HEK293 (cell line): Measurements from ENCODE around the gene METTL16.

Experiments used
- FEZF1 ChIP-seq: fragments of 450-650 bp; formaldehyde crosslinking; IDR thresholded peaks from 2 replicates; pipeline ENCODE4 v1.5.1; 2016; ENCODE audit warnings: missing biosample characterization, missing genetic modification characterization
- KLF7 ChIP-seq: fragments of 450-650 bp; formaldehyde crosslinking; IDR thresholded peaks from 2 replicates; pipeline ENCODE4 v1.5.1; 2016; ENCODE audit warnings: missing biosample characterization, missing genetic modification characterization, borderline replicate concordance
- MZF1 ChIP-seq: fragments of 450-650 bp; formaldehyde crosslinking; IDR thresholded peaks from 2 replicates; pipeline ENCODE4 v1.5.1; 2017; ENCODE audit warnings: missing biosample characterization, missing genetic modification characterization, borderline replicate concordance
- OVOL3 ChIP-seq: fragments of 450-650 bp; formaldehyde crosslinking; IDR thresholded peaks from 2 replicates; pipeline ENCODE4 v1.5.1; 2016; ENCODE audit warnings: missing biosample characterization, missing genetic modification characterization
- SCRT1 ChIP-seq: fragments of 450-650 bp; formaldehyde crosslinking; IDR thresholded peaks from 2 replicates; pipeline ENCODE4 v1.5.1; 2016; ENCODE audit warnings: missing biosample characterization, missing genetic modification characterization, borderline replicate concordance
- SETDB1 ChIP-seq: IDR thresholded peaks from one replicate; pipeline ENCODE4 v1.6.1; 2017; ENCODE audit warnings: mild to moderate bottlenecking, low read length, moderate library complexity, mixed read lengths; ENCODE audit not compliant: insufficient read length
- SP2 ChIP-seq: fragments of 450-650 bp; formaldehyde crosslinking; IDR thresholded peaks from 2 replicates; pipeline ENCODE4 v1.5.1; 2016; ENCODE audit warnings: missing biosample characterization, missing genetic modification characterization
- ZBTB48 ChIP-seq: fragments of 450-650 bp; formaldehyde crosslinking; IDR thresholded peaks from 2 replicates; pipeline ENCODE4 v1.5.1; 2016; ENCODE audit warnings: missing biosample characterization, missing genetic modification characterization
- ZBTB7A ChIP-seq: fragments of 450-650 bp; formaldehyde crosslinking; IDR thresholded peaks from 2 replicates; pipeline ENCODE4 v1.5.1; 2016; ENCODE audit warnings: low read depth, missing biosample characterization, missing genetic modification characterization
- ZNF112 ChIP-seq: fragments of 450-650 bp; formaldehyde crosslinking; IDR thresholded peaks from 2 replicates; pipeline ENCODE4 v1.5.0; 2017; ENCODE audit warnings: missing biosample characterization, missing genetic modification characterization
- ZNF121 ChIP-seq: fragments of 450-650 bp; formaldehyde crosslinking; IDR thresholded peaks from 2 replicates; pipeline ENCODE4 v1.5.1; 2016; ENCODE audit warnings: missing biosample characterization, missing genetic modification characterization
- ZNF138 ChIP-seq: fragments of 450-650 bp; formaldehyde crosslinking; IDR thresholded peaks from 2 replicates; pipeline ENCODE4 v1.5.1; 2016; ENCODE audit warnings: missing biosample characterization, missing genetic modification characterization, borderline replicate concordance
- ZNF19 ChIP-seq: fragments of 450-650 bp; formaldehyde crosslinking; IDR thresholded peaks from 2 replicates; pipeline ENCODE4; 2016; ENCODE audit warnings: missing biosample characterization, missing genetic modification characterization, low read depth
- ZNF202 ChIP-seq: fragments of 450-650 bp; formaldehyde crosslinking; IDR thresholded peaks from 2 replicates; pipeline ENCODE4 v1.5.1; 2016; ENCODE audit warnings: missing biosample characterization, missing genetic modification characterization, borderline replicate concordance
- ZNF292 ChIP-seq: fragments of 450-650 bp; formaldehyde crosslinking; IDR thresholded peaks from 2 replicates; pipeline ENCODE4 v1.5.1; 2016; ENCODE audit warnings: low read depth, missing biosample characterization, missing genetic modification characterization, borderline replicate concordance
- ZNF341 ChIP-seq: fragments of 450-650 bp; formaldehyde crosslinking; IDR thresholded peaks from 2 replicates; pipeline ENCODE4; 2016; ENCODE audit warnings: low read depth, missing biosample characterization, missing genetic modification characterization
- ZNF350 ChIP-seq: fragments of 450-650 bp; formaldehyde crosslinking; IDR thresholded peaks from 2 replicates; pipeline ENCODE4 v1.5.0; 2017; ENCODE audit warnings: missing biosample characterization, mild to moderate bottlenecking, missing genetic modification characterization
- ZNF366 ChIP-seq: fragments of 450-650 bp; formaldehyde crosslinking; conservative IDR thresholded peaks from 2 replicates; pipeline ENCODE4 v1.5.1; 2016; ENCODE audit warnings: missing biosample characterization, missing genetic modification characterization
- ZNF391 ChIP-seq: fragments of 450-650 bp; formaldehyde crosslinking; IDR thresholded peaks from 2 replicates; pipeline ENCODE4 v1.5.1; 2016; ENCODE audit warnings: low read depth, missing biosample characterization, missing genetic modification characterization, borderline replicate concordance
- ZNF416 ChIP-seq: fragments of 450-650 bp; formaldehyde crosslinking; IDR thresholded peaks from 2 replicates; pipeline ENCODE4 v1.5.1; 2016; ENCODE audit warnings: missing biosample characterization, missing genetic modification characterization
- ZNF423 ChIP-seq: fragments of 450-650 bp; formaldehyde crosslinking; IDR thresholded peaks from 2 replicates; pipeline ENCODE4 v1.5.1; 2016; ENCODE audit warnings: missing biosample characterization, missing genetic modification characterization
- ZNF514 ChIP-seq: fragments of 450-650 bp; formaldehyde crosslinking; IDR thresholded peaks from 2 replicates; pipeline ENCODE4 v1.5.1; 2016; ENCODE audit warnings: missing biosample characterization, missing genetic modification characterization
- ZNF530 ChIP-seq: fragments of 450-650 bp; formaldehyde crosslinking; IDR thresholded peaks from 2 replicates; pipeline ENCODE4 v1.5.1; 2016; ENCODE audit warnings: low read depth, missing biosample characterization, missing genetic modification characterization
- ZNF561 ChIP-seq: fragments of 450-650 bp; IDR thresholded peaks from 2 replicates; pipeline ENCODE4 v1.5.1; 2018; ENCODE audit warnings: missing biosample characterization, missing genetic modification characterization, borderline replicate concordance
- ZNF610 ChIP-seq: fragments of 450-650 bp; formaldehyde crosslinking; IDR thresholded peaks from 2 replicates; pipeline ENCODE4 v1.5.1; 2016; ENCODE audit warnings: missing biosample characterization, missing genetic modification characterization, borderline replicate concordance
- ZNF621 ChIP-seq: fragments of 450-650 bp; formaldehyde crosslinking; IDR thresholded peaks from 2 replicates; pipeline ENCODE4 v1.5.1; 2017; ENCODE audit warnings: missing biosample characterization, missing genetic modification characterization
- ZNF76 ChIP-seq: fragments of 450-650 bp; formaldehyde crosslinking; IDR thresholded peaks from 2 replicates; pipeline ENCODE4; 2016; ENCODE audit warnings: low read depth, missing biosample characterization, missing genetic modification characterization, borderline replicate concordance
- ZXDB ChIP-seq: fragments of 450-650 bp; formaldehyde crosslinking; IDR thresholded peaks from 2 replicates; pipeline ENCODE4 v1.5.1; 2016; ENCODE audit warnings: missing biosample characterization, missing genetic modification characterization
- TF ChIP-seq, protein P1 (sequence below): fragments of 450-650 bp; formaldehyde crosslinking; IDR thresholded peaks from 2 replicates; pipeline ENCODE4 v1.5.1; 2017; ENCODE audit warnings: missing biosample characterization, missing genetic modification characterization
- TF ChIP-seq, protein P2 (sequence below): fragments of 450-650 bp; formaldehyde crosslinking; IDR thresholded peaks from 2 replicates; pipeline ENCODE4 v1.5.1; 2016; ENCODE audit warnings: missing biosample characterization, missing genetic modification characterization, low read depth
- TF ChIP-seq, protein P3 (sequence below): fragments of 450-650 bp; formaldehyde crosslinking; IDR thresholded peaks from 2 replicates; pipeline ENCODE4 v1.5.0; 2017; ENCODE audit warnings: missing biosample characterization, missing genetic modification characterization, borderline replicate concordance

METTL16 gene

DNA sequence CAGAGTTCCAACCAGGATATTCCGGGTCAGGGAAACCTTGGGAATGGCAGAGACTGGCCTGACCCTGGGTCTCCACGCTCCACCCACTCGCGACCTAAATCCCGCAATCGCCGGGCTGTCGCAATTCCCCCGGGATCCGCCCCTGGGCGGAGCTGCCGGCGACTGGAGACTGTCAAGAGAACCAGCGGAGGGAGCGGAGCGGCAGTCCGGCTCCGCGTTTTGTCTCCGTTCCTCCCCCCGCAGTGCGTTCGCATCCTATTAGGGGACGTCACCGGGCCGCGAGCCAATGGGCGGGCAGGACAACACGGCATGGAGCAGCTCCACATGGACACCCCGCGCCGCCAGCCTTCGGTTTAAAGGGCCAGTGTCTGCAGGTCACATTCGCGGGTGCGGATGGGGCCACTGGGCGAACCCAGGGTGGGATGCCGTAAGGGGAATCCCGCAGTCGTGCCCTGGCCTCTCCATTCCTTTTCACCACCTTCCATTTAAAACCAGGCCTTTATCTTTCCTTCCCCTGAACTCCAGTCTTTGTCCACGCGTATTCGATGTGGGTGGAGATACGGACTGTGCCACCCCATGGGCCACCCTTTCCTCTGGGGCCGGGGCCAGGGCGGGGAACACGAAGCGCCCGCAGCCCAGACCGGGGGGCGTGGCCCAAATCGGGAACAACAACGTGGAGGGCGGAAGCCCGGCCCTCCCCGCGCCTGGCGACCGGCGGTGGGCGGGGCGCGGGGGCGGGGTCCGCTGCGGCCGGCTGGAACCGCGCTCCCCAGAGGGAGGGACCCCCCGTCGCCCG, 110.1 kb downstream of the METTL16 start (continued):
- TF ChIP-seq ZNF561 (tag by site-specific recombination) (peak; percentile 40; the same call in 1 of the 2 replicates), ZXDB (tag by site-specific recombination) (peak; percentile 83), ZNF514 (no peak), ZNF416 (tag by site-specific recombination) (no peak), ZNF610 (no peak; the same call in 1 of the 2 replicates), ZNF121 (tag by site-specific recombination) (peak; percentile 84), ZNF19 (tag by site-specific recombination) (no peak), ZNF341 (tag by site-specific recombination) (peak; percentile 87), OVOL3 (tag by site-specific recombination) (no peak), ZNF350 (tag by site-specific recombination) (no peak), ZNF366 (peak; percentile 48; the same call in 1 of the 2 replicates), SP2 (tag by site-specific recombination) (peak; percentile 81), ZNF530 (no peak), ZNF423 (tag by site-specific recombination) (no peak), SETDB1 (no peak), ZNF138 (no peak), ZNF391 (tag by site-specific recombination) (0 out of 2 replicates have a peak, but pooled peaks have one; percentile 45), FEZF1 (tag by site-specific recombination) (peak; percentile 48; the same call in 1 of the 2 replicates), ZNF112 (tag by site-specific recombination) (no peak), KLF7 (tag by site-specific recombination) (peak; percentile 87), ZNF202 (tag by site-specific recombination) (no peak), MZF1 (tag by site-specific recombination) (no peak), ZNF76 (0 out of 2 replicates have a peak, but pooled peaks have one; percentile 62), ZBTB48 (peak; percentile 49), ZNF292 (tag by site-specific recombination) (no peak), ZNF621 (no peak), SCRT1 (no peak), ZBTB7A (tag by site-specific recombination) (peak; percentile 85; the same call in 1 of the 2 replicates)
- TF ChIP-seq, protein P1, sequence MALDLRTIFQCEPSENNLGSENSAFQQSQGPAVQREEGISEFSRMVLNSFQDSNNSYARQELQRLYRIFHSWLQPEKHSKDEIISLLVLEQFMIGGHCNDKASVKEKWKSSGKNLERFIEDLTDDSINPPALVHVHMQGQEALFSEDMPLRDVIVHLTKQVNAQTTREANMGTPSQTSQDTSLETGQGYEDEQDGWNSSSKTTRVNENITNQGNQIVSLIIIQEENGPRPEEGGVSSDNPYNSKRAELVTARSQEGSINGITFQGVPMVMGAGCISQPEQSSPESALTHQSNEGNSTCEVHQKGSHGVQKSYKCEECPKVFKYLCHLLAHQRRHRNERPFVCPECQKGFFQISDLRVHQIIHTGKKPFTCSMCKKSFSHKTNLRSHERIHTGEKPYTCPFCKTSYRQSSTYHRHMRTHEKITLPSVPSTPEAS (tag by site-specific recombination) = no peak
- TF ChIP-seq, protein P2, sequence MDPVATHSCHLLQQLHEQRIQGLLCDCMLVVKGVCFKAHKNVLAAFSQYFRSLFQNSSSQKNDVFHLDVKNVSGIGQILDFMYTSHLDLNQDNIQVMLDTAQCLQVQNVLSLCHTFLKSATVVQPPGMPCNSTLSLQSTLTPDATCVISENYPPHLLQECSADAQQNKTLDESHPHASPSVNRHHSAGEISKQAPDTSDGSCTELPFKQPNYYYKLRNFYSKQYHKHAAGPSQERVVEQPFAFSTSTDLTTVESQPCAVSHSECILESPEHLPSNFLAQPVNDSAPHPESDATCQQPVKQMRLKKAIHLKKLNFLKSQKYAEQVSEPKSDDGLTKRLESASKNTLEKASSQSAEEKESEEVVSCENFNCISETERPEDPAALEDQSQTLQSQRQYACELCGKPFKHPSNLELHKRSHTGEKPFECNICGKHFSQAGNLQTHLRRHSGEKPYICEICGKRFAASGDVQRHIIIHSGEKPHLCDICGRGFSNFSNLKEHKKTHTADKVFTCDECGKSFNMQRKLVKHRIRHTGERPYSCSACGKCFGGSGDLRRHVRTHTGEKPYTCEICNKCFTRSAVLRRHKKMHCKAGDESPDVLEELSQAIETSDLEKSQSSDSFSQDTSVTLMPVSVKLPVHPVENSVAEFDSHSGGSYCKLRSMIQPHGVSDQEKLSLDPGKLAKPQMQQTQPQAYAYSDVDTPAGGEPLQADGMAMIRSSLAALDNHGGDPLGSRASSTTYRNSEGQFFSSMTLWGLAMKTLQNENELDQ (tag by site-specific recombination) = no peak
- TF ChIP-seq, protein P3, sequence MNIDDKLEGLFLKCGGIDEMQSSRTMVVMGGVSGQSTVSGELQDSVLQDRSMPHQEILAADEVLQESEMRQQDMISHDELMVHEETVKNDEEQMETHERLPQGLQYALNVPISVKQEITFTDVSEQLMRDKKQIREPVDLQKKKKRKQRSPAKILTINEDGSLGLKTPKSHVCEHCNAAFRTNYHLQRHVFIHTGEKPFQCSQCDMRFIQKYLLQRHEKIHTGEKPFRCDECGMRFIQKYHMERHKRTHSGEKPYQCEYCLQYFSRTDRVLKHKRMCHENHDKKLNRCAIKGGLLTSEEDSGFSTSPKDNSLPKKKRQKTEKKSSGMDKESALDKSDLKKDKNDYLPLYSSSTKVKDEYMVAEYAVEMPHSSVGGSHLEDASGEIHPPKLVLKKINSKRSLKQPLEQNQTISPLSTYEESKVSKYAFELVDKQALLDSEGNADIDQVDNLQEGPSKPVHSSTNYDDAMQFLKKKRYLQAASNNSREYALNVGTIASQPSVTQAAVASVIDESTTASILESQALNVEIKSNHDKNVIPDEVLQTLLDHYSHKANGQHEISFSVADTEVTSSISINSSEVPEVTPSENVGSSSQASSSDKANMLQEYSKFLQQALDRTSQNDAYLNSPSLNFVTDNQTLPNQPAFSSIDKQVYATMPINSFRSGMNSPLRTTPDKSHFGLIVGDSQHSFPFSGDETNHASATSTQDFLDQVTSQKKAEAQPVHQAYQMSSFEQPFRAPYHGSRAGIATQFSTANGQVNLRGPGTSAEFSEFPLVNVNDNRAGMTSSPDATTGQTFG (tag by site-specific recombination) = no peak
